Astrocyte (in vitro differentiated cells and primary cell): Measurements from ENCODE around the gene SLC6A13.

Experiments used
- EZH2 ChIP-seq: IDR thresholded peaks from 2 replicates; pipeline ENCODE4 v1.6.1; 2012; ENCODE audit warnings: mild to moderate bottlenecking, low read length, inconsistent platforms; ENCODE audit not compliant: insufficient read depth
- TF ChIP-seq, protein P1 (sequence below): IDR thresholded peaks from 2 replicates; pipeline ENCODE4 v1.5.1; 2011; ENCODE audit warnings: low read depth, mild to moderate bottlenecking, inconsistent platforms, low read length, moderate library complexity; ENCODE audit not compliant: insufficient read depth

DNA sequence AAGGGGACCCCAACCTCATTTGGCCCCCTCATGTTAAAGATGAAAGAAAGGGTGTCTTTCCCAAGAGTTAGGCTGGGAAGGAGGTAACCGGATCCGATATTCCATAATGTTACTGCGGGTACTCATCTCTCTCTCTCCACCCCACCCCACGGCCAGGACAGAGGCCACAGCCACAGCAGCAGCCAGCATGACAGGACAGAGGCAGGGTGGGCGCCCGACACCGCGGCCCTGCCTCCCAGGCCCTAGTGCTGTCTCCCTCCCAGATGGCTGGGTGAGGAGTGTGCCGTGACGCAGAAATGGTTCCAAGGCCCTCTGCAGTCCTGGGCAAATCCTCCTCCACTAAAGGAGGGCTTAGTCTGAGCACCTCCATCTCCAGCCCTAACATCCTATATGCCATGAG is 54.8 kb downstream of the SLC6A13 start:
- TF ChIP-seq, protein P1, sequence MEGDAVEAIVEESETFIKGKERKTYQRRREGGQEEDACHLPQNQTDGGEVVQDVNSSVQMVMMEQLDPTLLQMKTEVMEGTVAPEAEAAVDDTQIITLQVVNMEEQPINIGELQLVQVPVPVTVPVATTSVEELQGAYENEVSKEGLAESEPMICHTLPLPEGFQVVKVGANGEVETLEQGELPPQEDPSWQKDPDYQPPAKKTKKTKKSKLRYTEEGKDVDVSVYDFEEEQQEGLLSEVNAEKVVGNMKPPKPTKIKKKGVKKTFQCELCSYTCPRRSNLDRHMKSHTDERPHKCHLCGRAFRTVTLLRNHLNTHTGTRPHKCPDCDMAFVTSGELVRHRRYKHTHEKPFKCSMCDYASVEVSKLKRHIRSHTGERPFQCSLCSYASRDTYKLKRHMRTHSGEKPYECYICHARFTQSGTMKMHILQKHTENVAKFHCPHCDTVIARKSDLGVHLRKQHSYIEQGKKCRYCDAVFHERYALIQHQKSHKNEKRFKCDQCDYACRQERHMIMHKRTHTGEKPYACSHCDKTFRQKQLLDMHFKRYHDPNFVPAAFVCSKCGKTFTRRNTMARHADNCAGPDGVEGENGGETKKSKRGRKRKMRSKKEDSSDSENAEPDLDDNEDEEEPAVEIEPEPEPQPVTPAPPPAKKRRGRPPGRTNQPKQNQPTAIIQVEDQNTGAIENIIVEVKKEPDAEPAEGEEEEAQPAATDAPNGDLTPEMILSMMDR, result no peak
- no peak for TF ChIP-seq EZH2
